OCI-LY1 (cell line): ENCODE results near the gene KCNJ16.

Experiments
- H2AFZ ChIP-seq: fragments of 200-600 bp; sonication (generic), shearing (Covaris generic); 2 replicates; pipeline ENCODE4 v1.6.0; 2014; ENCODE audit warnings: antibody characterized with exemption, mild to moderate bottlenecking, low read length
- H3F3A ChIP-seq: fragments of 200-600 bp; sonication (generic), shearing (Covaris generic); 2 replicates; pipeline ENCODE4 v1.6.0; 2014; ENCODE audit warnings: mild to moderate bottlenecking, antibody characterized with exemption, low read length, moderate library complexity; ENCODE audit not compliant: insufficient read depth
- H3K27ac ChIP-seq: fragments of 200-600 bp; sonication (generic); 2 replicates; pipeline ENCODE4 v1.5.1; 2014; ENCODE audit warnings: low read length, mixed run types, mild to moderate bottlenecking, low read depth; ENCODE audit not compliant: poor library complexity, severe bottlenecking
- H3K27me3 ChIP-seq: fragments of 200-600 bp; sonication (generic); 2 replicates; pipeline ENCODE4 v1.6.0; 2014; ENCODE audit warnings: antibody characterized with exemption, mild to moderate bottlenecking, low read length, moderate library complexity; ENCODE audit not compliant: insufficient read depth
- H3K36me3 ChIP-seq: fragments of 200-600 bp; sonication (generic); 2 replicates; pipeline ENCODE4 v1.6.1; 2014; ENCODE audit warnings: mild to moderate bottlenecking, antibody characterized with exemption, low read length, moderate library complexity, mixed read lengths; ENCODE audit not compliant: insufficient read depth
- H3K4me1 ChIP-seq: fragments of 200-600 bp; sonication (generic); 2 replicates; pipeline ENCODE4 v1.5.1; 2014; ENCODE audit warnings: mild to moderate bottlenecking, low read length, moderate library complexity; ENCODE audit not compliant: insufficient read depth, severe bottlenecking
- H3K4me2 ChIP-seq: fragments of 200-600 bp; sonication (generic), shearing (Covaris generic); 2 replicates; pipeline ENCODE4 v1.6.1; 2014; ENCODE audit warnings: low read length
- H3K4me3 ChIP-seq: fragments of 200-600 bp; sonication (generic); 2 replicates; pipeline ENCODE4 v1.5.1; 2014; ENCODE audit warnings: low read length, low read depth, mild to moderate bottlenecking, mixed read lengths; ENCODE audit not compliant: poor library complexity, severe bottlenecking
- H3K79me2 ChIP-seq: fragments of 200-600 bp; shearing (Covaris generic); 2 replicates; pipeline ENCODE4 v1.6.1; 2016; ENCODE audit warnings: mixed run types, low read length, mixed read lengths; ENCODE audit not compliant: insufficient read depth
- H3K9ac ChIP-seq: fragments of 200-600 bp; sonication (generic), shearing (Covaris generic); 2 replicates; pipeline ENCODE4 v1.6.1; 2014; ENCODE audit warnings: mild to moderate bottlenecking, low read length, mixed read lengths
- H3K9me2 ChIP-seq: fragments of 200-600 bp; sonication (generic), shearing (Covaris generic); 2 replicates; pipeline ENCODE4 v1.6.1; 2014; ENCODE audit warnings: low read depth, mild to moderate bottlenecking, low read length, mixed read lengths
- H3K9me3 ChIP-seq: fragments of 200-600 bp; shearing (Covaris generic); 2 replicates; pipeline ENCODE4 v1.6.1; 2014; ENCODE audit warnings: low read length, mixed read lengths
- H4K20me1 ChIP-seq: fragments of 200-600 bp; sonication (generic), shearing (Covaris generic); 2 replicates; pipeline ENCODE4 v1.6.0; 2016; ENCODE audit warnings: mild to moderate bottlenecking, low read length; ENCODE audit not compliant: insufficient read depth
- EZH2 ChIP-seq: fragments of 200-600 bp; sonication (generic), shearing (Covaris generic); IDR thresholded peaks from 2 replicates; pipeline ENCODE4 v1.8.0; 2017; ENCODE audit warnings: borderline replicate concordance, mixed run types, mild to moderate bottlenecking, antibody characterized with exemption, low read length, moderate library complexity, mixed read lengths
- TF ChIP-seq, protein P1 (sequence below): fragments of 200-600 bp; sonication (generic), shearing (Covaris generic); IDR thresholded peaks from 2 replicates; pipeline ENCODE4 v1.5.1; 2017; ENCODE audit warnings: mild to moderate bottlenecking, antibody characterized with exemption, low read length, moderate library complexity, mixed read lengths

Gene KCNJ16

DNA sequence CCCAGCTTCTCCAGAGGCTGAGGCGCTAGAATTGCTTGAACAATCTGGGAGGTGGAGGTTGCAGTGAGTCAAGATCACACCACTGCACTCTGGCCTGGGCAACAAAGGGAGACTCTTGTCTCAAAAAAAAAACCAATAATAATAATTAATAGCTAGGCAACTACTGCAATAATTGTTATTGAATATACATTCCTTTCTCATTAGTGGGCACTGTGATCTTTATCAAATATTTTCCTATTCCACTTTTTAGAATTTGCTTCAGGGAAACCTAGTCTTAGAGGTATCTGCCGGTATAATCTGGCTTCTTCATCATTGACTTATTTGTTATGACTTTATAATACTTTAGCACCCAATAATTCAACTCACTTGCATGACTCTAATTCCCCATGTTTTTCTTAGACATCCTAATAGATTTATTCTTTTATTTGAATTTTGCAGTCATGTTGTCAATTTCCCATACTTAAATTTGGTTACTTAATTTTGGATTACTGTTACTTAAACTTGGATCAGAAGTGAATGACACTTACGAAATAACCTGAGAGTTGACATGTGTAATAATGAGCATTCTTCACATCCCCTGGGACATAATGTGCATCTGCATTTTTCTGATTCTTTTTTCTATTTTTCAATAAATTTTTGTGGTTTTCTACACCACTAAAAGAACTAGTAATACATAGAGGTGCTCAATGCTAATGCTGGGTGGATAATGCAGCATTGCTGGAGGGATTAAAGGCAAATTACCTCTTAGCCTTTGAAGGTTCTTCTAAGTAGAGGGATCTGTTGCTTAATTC lies 25.0 kb upstream of the KCNJ16 start:
- Histone ChIP-seq H3K79me2 (no peaks in the 10 kb centered on the region), H3K4me2 (no peak overlapping the region), H3K27ac (no peak overlapping the region), H3K27me3 (no peaks in the 10 kb centered on the region), H3K36me3 (no peaks in the 10 kb centered on the region), H2AFZ (no peak overlapping the region), H3K4me1 (peaks cover 8% of the 10 kb centered on the region), H3K4me3 (no peak overlapping the region), H3K9ac (no peak overlapping the region), H3K9me3 (no peaks in the 10 kb centered on the region), H3K9me2 (no peaks in the 10 kb centered on the region), H4K20me1 (no peaks in the 10 kb centered on the region), H3F3A (no peaks in the 10 kb centered on the region)
- TF ChIP-seq, protein P1, sequence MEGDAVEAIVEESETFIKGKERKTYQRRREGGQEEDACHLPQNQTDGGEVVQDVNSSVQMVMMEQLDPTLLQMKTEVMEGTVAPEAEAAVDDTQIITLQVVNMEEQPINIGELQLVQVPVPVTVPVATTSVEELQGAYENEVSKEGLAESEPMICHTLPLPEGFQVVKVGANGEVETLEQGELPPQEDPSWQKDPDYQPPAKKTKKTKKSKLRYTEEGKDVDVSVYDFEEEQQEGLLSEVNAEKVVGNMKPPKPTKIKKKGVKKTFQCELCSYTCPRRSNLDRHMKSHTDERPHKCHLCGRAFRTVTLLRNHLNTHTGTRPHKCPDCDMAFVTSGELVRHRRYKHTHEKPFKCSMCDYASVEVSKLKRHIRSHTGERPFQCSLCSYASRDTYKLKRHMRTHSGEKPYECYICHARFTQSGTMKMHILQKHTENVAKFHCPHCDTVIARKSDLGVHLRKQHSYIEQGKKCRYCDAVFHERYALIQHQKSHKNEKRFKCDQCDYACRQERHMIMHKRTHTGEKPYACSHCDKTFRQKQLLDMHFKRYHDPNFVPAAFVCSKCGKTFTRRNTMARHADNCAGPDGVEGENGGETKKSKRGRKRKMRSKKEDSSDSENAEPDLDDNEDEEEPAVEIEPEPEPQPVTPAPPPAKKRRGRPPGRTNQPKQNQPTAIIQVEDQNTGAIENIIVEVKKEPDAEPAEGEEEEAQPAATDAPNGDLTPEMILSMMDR, result no peak
- no peak for TF ChIP-seq EZH2

DNA sequence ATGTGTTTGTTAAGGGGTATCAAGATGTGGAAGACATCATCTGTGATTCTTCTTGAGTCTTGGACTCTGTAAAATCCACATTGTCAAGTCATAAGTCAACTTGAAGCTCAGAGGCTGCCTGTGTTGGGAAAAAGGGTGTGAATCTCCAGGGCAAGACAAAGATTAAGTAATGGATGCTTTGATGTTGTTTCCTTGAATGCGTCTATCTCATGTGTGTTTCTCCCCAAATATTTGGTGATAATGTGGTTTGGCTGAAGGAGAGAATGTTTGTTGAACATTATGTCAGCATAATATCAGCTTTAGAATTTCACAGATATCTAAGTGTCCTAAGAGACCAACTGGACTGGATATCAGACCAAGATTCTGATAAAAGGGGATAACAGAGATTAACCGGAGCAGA lies 24.1 kb upstream of the KCNJ16 start:
- H3K79me2 ChIP-seq, result no peaks in the 10 kb centered on the region
- no peak overlapping the region for H2AFZ ChIP-seq
- no peaks in the 10 kb centered on the region for H4K20me1 ChIP-seq
- H3K27me3 ChIP-seq, result no peaks in the 10 kb centered on the region
- H3K27ac ChIP-seq, result no peak overlapping the region
- no peaks in the 10 kb centered on the region for H3K9me2 ChIP-seq
- H3K4me2 ChIP-seq, result no peak overlapping the region
- no peaks in the 10 kb centered on the region for H3K9me3 ChIP-seq
- no peak for TF ChIP-seq EZH2
- TF ChIP-seq, protein P1, result no peak
- no peaks in the 10 kb centered on the region for H3F3A ChIP-seq
- H3K9ac ChIP-seq, result no peak overlapping the region
- no peaks in the 10 kb centered on the region for H3K36me3 ChIP-seq
- no peak overlapping the region for H3K4me3 ChIP-seq
- peaks cover 8% of the 10 kb centered on the region for H3K4me1 ChIP-seq

DNA sequence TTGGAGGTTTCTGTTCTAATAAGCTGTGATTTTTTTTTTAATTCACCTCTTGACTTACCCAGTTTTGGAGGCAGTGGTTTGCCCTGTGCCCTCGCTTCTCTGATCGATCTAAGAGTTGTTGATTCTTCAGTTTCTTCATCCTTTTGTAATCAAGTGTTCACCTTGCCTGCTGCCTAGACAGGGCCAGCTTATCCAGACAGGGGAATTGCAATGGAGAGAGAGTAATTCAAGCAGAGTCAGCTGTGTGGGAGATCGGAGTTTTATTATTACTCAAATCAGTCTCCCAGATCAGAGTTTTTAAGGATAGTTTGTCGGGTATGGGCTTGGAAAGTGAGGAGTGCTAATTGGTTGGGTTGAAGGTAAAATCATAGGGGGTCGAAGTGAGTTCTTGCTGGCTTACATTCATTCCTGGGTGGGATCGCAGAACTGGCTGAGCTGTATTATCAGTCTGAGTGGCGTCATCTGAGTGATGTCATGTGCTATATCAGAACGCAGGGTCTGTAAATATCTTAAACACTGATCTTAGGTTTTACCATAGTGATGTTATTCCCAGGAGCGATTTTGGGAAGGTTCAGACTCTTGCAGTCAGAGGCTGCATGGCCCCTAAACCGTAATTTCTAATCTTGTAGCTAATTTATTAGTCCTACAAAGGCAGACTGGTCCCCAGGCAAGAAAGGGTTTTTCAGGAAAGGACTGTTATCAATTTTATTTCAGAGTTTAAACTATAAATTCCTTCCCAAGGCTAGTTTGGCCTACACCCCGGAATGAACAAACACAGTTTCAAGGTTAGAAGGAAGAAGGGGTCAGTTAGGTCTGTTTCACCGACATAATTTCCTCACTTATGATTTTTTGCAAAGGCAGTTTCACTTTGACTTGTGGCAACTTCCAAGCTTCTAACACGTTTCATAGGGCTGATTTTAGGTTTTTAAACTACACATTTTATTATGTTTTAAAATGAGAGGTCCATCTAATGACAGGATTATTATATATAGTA lies 21.5 kb upstream of the KCNJ16 start:
- H3K9me3 ChIP-seq, result no peaks in the 10 kb centered on the region
- H3K4me1 ChIP-seq, result peaks cover 8% of the 10 kb centered on the region
- H2AFZ ChIP-seq, result peak overlapping the region; percentile 78; the same call in 1 of the 2 replicates
- TF ChIP-seq, protein P1, result no peak
- TF ChIP-seq EZH2, result no peak
- H3F3A ChIP-seq, result no peaks in the 10 kb centered on the region
- H3K4me3 ChIP-seq, result no peak overlapping the region
- no peaks in the 10 kb centered on the region for H3K27me3 ChIP-seq
- H3K9me2 ChIP-seq, result no peaks in the 10 kb centered on the region
- no peaks in the 10 kb centered on the region for H3K79me2 ChIP-seq
- peak overlapping the region; percentile 56 for H3K4me2 ChIP-seq
- H3K36me3 ChIP-seq, result no peaks in the 10 kb centered on the region
- H3K27ac ChIP-seq, result no peak overlapping the region
- H4K20me1 ChIP-seq, result no peaks in the 10 kb centered on the region
- no peak overlapping the region for H3K9ac ChIP-seq
